ENCODE measurements around the gene UBA7. TPM values are rescaled to one million over a fixed set of nuclear protein-coding genes. Genes with fewer than 3 reads are reported as not detected.
A peak's percentile ranks its signal among the peaks of the same experiment; 100 is the strongest.

UBA7 gene
- total and polyA plus RNA-seq, 2 of the 13 experiments (the other 11 are each of a cell fraction or from before 2014, with no cell fraction given) = 9.5 to 16.5 TPM

GRCh38 chr3:49856181-49857005 is 42.6 kb upstream of the UBA7 start, which contains the start of gene TRAIP (continued):
- TF ChIP-seq NFAT5 (CRISPR knock-in tag; IDR thresholded peaks at IDR 0.05) (0 out of 2 replicates have a peak, but pooled peaks have one; percentile 43), ZNF678 (CRISPR knock-in tag; IDR thresholded peaks at IDR 0.05) (no peak), ZSCAN21 (CRISPR knock-in tag; IDR thresholded peaks at IDR 0.05; ENCODE audit: borderline replicate concordance) (0 out of 2 replicates have a peak, but pooled peaks have one; percentile 67), ZFAT (CRISPR knock-in tag; conservative IDR thresholded peaks at IDR 0.05) (no peak), FOXA1 (IDR thresholded peaks at IDR 0.05) (no peak), FOXA1 (CRISPR knock-in tag; IDR thresholded peaks at IDR 0.05) (no peak), NR2F1 (CRISPR knock-in tag; IDR thresholded peaks at IDR 0.05) (no peak), ZNF629 (CRISPR knock-in tag; conservative IDR thresholded peaks at IDR 0.05) (no peak), ZNF510 (CRISPR knock-in tag; IDR thresholded peaks at IDR 0.05; ENCODE audit: low read depth) (0 out of 2 replicates have a peak, but pooled peaks have one; percentile 51), ZNF460 (CRISPR knock-in tag; IDR thresholded peaks at IDR 0.05; ENCODE audit: borderline replicate concordance) (no peak), ZNF335 (CRISPR knock-in tag; IDR thresholded peaks at IDR 0.05) (no peak), ZSCAN31 (CRISPR knock-in tag; IDR thresholded peaks at IDR 0.05; ENCODE audit: low read depth) (0 out of 2 replicates have a peak, but pooled peaks have one; percentile 44), CBFB (CRISPR knock-in tag; IDR thresholded peaks at IDR 0.05) (no peak), IRX3 (CRISPR knock-in tag; IDR thresholded peaks at IDR 0.05; ENCODE audit: borderline replicate concordance, low read depth) (no peak), ESRRA (CRISPR knock-in tag; IDR thresholded peaks at IDR 0.05; ENCODE audit: low read depth) (no peak), KDM6A (CRISPR knock-in tag; IDR thresholded peaks at IDR 0.05; ENCODE audit: low read depth) (no peak), ZNF3 (CRISPR knock-in tag; IDR thresholded peaks at IDR 0.05) (no peak), ZNF333 (CRISPR knock-in tag; IDR thresholded peaks at IDR 0.05; ENCODE audit: borderline replicate concordance) (no peak), TEF (CRISPR knock-in tag; IDR thresholded peaks at IDR 0.05) (no peak)
- TF ChIP-seq, protein P1, sequence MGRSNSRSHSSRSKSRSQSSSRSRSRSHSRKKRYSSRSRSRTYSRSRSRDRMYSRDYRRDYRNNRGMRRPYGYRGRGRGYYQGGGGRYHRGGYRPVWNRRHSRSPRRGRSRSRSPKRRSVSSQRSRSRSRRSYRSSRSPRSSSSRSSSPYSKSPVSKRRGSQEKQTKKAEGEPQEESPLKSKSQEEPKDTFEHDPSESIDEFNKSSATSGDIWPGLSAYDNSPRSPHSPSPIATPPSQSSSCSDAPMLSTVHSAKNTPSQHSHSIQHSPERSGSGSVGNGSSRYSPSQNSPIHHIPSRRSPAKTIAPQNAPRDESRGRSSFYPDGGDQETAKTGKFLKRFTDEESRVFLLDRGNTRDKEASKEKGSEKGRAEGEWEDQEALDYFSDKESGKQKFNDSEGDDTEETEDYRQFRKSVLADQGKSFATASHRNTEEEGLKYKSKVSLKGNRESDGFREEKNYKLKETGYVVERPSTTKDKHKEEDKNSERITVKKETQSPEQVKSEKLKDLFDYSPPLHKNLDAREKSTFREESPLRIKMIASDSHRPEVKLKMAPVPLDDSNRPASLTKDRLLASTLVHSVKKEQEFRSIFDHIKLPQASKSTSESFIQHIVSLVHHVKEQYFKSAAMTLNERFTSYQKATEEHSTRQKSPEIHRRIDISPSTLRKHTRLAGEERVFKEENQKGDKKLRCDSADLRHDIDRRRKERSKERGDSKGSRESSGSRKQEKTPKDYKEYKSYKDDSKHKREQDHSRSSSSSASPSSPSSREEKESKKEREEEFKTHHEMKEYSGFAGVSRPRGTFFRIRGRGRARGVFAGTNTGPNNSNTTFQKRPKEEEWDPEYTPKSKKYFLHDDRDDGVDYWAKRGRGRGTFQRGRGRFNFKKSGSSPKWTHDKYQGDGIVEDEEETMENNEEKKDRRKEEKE (IDR thresholded peaks at IDR 0.05) = no peak

Measured in HepG2 (cell line).